H9 (cell line): Measurements from ENCODE around the gene ZNF638. TPM values are rescaled to one million over a fixed set of nuclear protein-coding genes. Genes with fewer than 3 reads are reported as not detected.

Experiments
- DNase-seq: peaks from one replicate; pipeline ENCODE4 v3.0.0-alpha.2; 2017
- H2AFZ ChIP-seq: one replicate; pipeline ENCODE4 v1.6.1; 2013; ENCODE audit warnings: mild to moderate bottlenecking, low read length, control low read depth, moderate library complexity
- H2AK5ac ChIP-seq: 2 replicates; pipeline ENCODE4 v1.6.1; 2013; ENCODE audit warnings: low read length, control low read depth, mixed read lengths; ENCODE audit not compliant: insufficient read length
- H2BK120ac ChIP-seq: one replicate; pipeline ENCODE4 v1.6.1; 2013; ENCODE audit warnings: low read depth, mild to moderate bottlenecking, low read length, control low read depth, inconsistent platforms; ENCODE audit not compliant: poor library complexity, severe bottlenecking
- H2BK12ac ChIP-seq: 2 replicates; pipeline ENCODE4 v1.6.1; 2013; ENCODE audit warnings: low read length, control low read depth, mixed read lengths, low read depth; ENCODE audit not compliant: insufficient read length
- H2BK15ac ChIP-seq: 2 replicates; pipeline ENCODE4 v1.6.1; 2013; ENCODE audit warnings: low read depth, low read length, control low read depth
- H2BK20ac ChIP-seq: one replicate; pipeline ENCODE4 v1.6.1; 2013; ENCODE audit warnings: low read depth, mild to moderate bottlenecking, low read length, control low read depth, inconsistent platforms; ENCODE audit not compliant: poor library complexity, severe bottlenecking
- H2BK5ac ChIP-seq: 2 replicates; pipeline ENCODE4 v1.6.1; 2013; ENCODE audit warnings: low read length, control low read depth, mixed read lengths; ENCODE audit not compliant: insufficient read length
- H3K14ac ChIP-seq: 2 replicates; pipeline ENCODE4 v1.6.1; 2013; ENCODE audit warnings: low read length, control low read depth; ENCODE audit not compliant: insufficient read depth
- H3K18ac ChIP-seq: 2 replicates; pipeline ENCODE4 v1.6.1; 2013; ENCODE audit warnings: low read depth, mild to moderate bottlenecking, mixed read lengths, low read length, control low read depth; ENCODE audit not compliant: insufficient read length
- H3K23ac ChIP-seq: 2 replicates; pipeline ENCODE4 v1.6.1; 2013; ENCODE audit warnings: low read length, control low read depth, mixed read lengths, low read depth; ENCODE audit not compliant: insufficient read length
- H3K23me2 ChIP-seq: 2 replicates; pipeline ENCODE4 v1.6.1; 2013; ENCODE audit warnings: low read depth, mild to moderate bottlenecking, mixed read lengths, low read length, control low read depth; ENCODE audit not compliant: insufficient read length, poor library complexity, severe bottlenecking
- H3K27ac ChIP-seq: 2 replicates; pipeline ENCODE4 v1.5.1; 2013; ENCODE audit warnings: low read length, control low read depth, mixed read lengths, low read depth; ENCODE audit not compliant: insufficient read length
- H3K27me3 ChIP-seq: 2 replicates; pipeline ENCODE4 v1.6.1; 2013; ENCODE audit warnings: low read length, control low read depth, inconsistent platforms; ENCODE audit not compliant: insufficient read depth
- H3K4ac ChIP-seq: 2 replicates; pipeline ENCODE4 v1.6.1; 2013; ENCODE audit warnings: low read depth, mild to moderate bottlenecking, control low read depth, inconsistent platforms, low read length, moderate library complexity
- H3K4me1 ChIP-seq: 2 replicates; pipeline ENCODE4 v1.6.1; 2013; ENCODE audit warnings: low read length, control low read depth, inconsistent platforms; ENCODE audit not compliant: insufficient read depth
- H3K4me2 ChIP-seq: 2 replicates; pipeline ENCODE4 v1.6.1; 2013; ENCODE audit warnings: low read length, control low read depth, mixed read lengths; ENCODE audit not compliant: insufficient read length, insufficient read depth
- H3K56ac ChIP-seq: 2 replicates; pipeline ENCODE4 v1.6.1; 2013; ENCODE audit warnings: low read depth, mild to moderate bottlenecking, mixed read lengths, low read length, control low read depth; ENCODE audit not compliant: insufficient read length
- H3K79me1 ChIP-seq: 2 replicates; pipeline ENCODE4 v1.6.1; 2013; ENCODE audit warnings: low read depth, mild to moderate bottlenecking, moderate library complexity, low read length, control low read depth, inconsistent platforms; ENCODE audit not compliant: insufficient read depth, poor library complexity, severe bottlenecking
- H3K79me2 ChIP-seq: 2 replicates; pipeline ENCODE4 v1.6.1; 2013; ENCODE audit warnings: low read length, control low read depth, inconsistent platforms; ENCODE audit not compliant: insufficient read depth
- H3K9ac ChIP-seq: 2 replicates; pipeline ENCODE4 v1.6.1; 2013; ENCODE audit warnings: low read length, control low read depth, mixed read lengths; ENCODE audit not compliant: insufficient read length; ENCODE audit errors: extremely low read depth
- H3K9me3 ChIP-seq: one replicate; pipeline ENCODE4 v1.6.1; 2013; ENCODE audit warnings: low read depth, low read length, inconsistent platforms; ENCODE audit not compliant: control insufficient read depth
- H3T11ph ChIP-seq: one replicate; pipeline ENCODE4 v1.6.1; 2013; ENCODE audit warnings: mild to moderate bottlenecking, low read length, control low read depth, inconsistent platforms
- H4K20me1 ChIP-seq: one replicate; pipeline ENCODE4 v1.6.1; 2013; ENCODE audit not compliant: control insufficient read depth, insufficient read length, insufficient read depth
- H4K5ac ChIP-seq: 2 replicates; pipeline ENCODE4 v1.6.1; 2013; ENCODE audit warnings: low read depth, mild to moderate bottlenecking, mixed read lengths, low read length, control low read depth; ENCODE audit not compliant: insufficient read length
- H4K8ac ChIP-seq: replicated peaks from 2 replicates; pipeline ENCODE4 v1.6.1; 2013; ENCODE audit warnings: low read length, control low read depth, mixed read lengths, low read depth; ENCODE audit not compliant: insufficient read length
- H4K91ac ChIP-seq: 2 replicates; pipeline ENCODE4 v1.6.1; 2013; ENCODE audit warnings: low read depth, mild to moderate bottlenecking, moderate library complexity, mixed read lengths, low read length, control low read depth; ENCODE audit not compliant: insufficient read length
- H3K27ac Mint-ChIP-seq, 3 experiments: 2 replicates in 2 of 3; 3 replicates in 1 of 3; pipeline ENCODE4 v1.8.0; 2020 to 2021; ENCODE audit warnings: mixed read lengths in 3 of 3, mild to moderate bottlenecking in 1 of 3, moderate library complexity in 1 of 3
- H3K27me3 Mint-ChIP-seq: 2 replicates; pipeline ENCODE4 v1.8.0; 2021; ENCODE audit warnings: low read depth, mild to moderate bottlenecking, moderate library complexity, mixed read lengths
- H3K36me3 Mint-ChIP-seq, 3 experiments: 2 replicates in 2 of 3; 3 replicates in 1 of 3; pipeline ENCODE4 v1.8.0; 2020 to 2021; ENCODE audit warnings: low read depth in 3 of 3, mixed read lengths in 3 of 3; ENCODE audit not compliant: insufficient read depth in 1 of 3
- H3K4me1 Mint-ChIP-seq, 2 experiments: 2 replicates each; pipeline ENCODE4 v1.8.0; 2020; ENCODE audit warnings: mixed read lengths in 2 of 2
- H3K4me3 Mint-ChIP-seq, 2 experiments: 2 replicates in 1 of 2; 3 replicates in 1 of 2; pipeline ENCODE4 v1.8.0; 2020 to 2021; ENCODE audit warnings: mild to moderate bottlenecking in 2 of 2, mixed read lengths in 2 of 2, moderate library complexity in 1 of 2
- H3K9me3 Mint-ChIP-seq, 2 experiments: 2 replicates in 1 of 2; 3 replicates in 1 of 2; pipeline ENCODE4 v1.8.0; 2020; ENCODE audit warnings: mild to moderate bottlenecking in 2 of 2, mixed read lengths in 2 of 2, moderate library complexity in 1 of 2
- WGBS: extraction: QIAGEN DNeasy Blood & Tissue Kit; methylation state at CpG from one replicate; pipeline ENCODE4 v1.1.7; 2013; ENCODE audit warnings: missing lambda C conversion rate, low lambda C conversion rate, mixed read lengths; ENCODE audit not compliant: insufficient read length; ENCODE audit errors: extremely low coverage; 5-methylcytosine and 5-hydroxymethylcytosine counted together
- long read RNA-seq: library from polyadenylated mRNA; unstranded; transcript quantifications from one replicate; pipeline ENCODE4 v2.0.0, GENCODE V29; 2020
- total RNA-seq: library from RNA; stranded (reverse); gene quantifications from 2 replicates; pipeline ENCODE4 v1.2.1, GENCODE V29; 2021
- TF ChIP-seq, protein P1 (sequence below): fragments of 200-600 bp; sonication (generic); conservative IDR thresholded peaks from 3 replicates; pipeline ENCODE4 v1.8.0; 2021; ENCODE audit warnings: antibody characterized with exemption, mild to moderate bottlenecking

The ZNF638 gene, protein sequence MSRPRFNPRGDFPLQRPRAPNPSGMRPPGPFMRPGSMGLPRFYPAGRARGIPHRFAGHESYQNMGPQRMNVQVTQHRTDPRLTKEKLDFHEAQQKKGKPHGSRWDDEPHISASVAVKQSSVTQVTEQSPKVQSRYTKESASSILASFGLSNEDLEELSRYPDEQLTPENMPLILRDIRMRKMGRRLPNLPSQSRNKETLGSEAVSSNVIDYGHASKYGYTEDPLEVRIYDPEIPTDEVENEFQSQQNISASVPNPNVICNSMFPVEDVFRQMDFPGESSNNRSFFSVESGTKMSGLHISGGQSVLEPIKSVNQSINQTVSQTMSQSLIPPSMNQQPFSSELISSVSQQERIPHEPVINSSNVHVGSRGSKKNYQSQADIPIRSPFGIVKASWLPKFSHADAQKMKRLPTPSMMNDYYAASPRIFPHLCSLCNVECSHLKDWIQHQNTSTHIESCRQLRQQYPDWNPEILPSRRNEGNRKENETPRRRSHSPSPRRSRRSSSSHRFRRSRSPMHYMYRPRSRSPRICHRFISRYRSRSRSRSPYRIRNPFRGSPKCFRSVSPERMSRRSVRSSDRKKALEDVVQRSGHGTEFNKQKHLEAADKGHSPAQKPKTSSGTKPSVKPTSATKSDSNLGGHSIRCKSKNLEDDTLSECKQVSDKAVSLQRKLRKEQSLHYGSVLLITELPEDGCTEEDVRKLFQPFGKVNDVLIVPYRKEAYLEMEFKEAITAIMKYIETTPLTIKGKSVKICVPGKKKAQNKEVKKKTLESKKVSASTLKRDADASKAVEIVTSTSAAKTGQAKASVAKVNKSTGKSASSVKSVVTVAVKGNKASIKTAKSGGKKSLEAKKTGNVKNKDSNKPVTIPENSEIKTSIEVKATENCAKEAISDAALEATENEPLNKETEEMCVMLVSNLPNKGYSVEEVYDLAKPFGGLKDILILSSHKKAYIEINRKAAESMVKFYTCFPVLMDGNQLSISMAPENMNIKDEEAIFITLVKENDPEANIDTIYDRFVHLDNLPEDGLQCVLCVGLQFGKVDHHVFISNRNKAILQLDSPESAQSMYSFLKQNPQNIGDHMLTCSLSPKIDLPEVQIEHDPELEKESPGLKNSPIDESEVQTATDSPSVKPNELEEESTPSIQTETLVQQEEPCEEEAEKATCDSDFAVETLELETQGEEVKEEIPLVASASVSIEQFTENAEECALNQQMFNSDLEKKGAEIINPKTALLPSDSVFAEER (N-terminal part only)
- 141 and 146 TPM in 2 replicates for total RNA-seq
- long read RNA-seq, partial matches to known transcripts, result 348 of 514 reads
- long read RNA-seq, other reads (novel, unspliced or antisense), result 162 of 514 reads

- peaks cover 4% of the 10 kb centered on the region for H3K79me1 ChIP-seq
- H3K23ac ChIP-seq, result no peak within 1 kb of the TSS
- H2BK120ac ChIP-seq, result no peak within 1 kb of the TSS
- no peak within 1 kb of the TSS for H2BK15ac ChIP-seq
- no peak within 1 kb of the TSS for H2BK12ac ChIP-seq
- Mint-ChIP-seq H3K4me3 (peak within 1 kb of the TSS; percentile 97 to 100), H3K4me1 (peaks cover 30 to 39% of the 10 kb centered on the region in 2 experiments), H3K27ac (peak within 1 kb of the TSS; percentile 99 to 100 (median 100)), H3K27me3 (no peaks in the 10 kb centered on the region), H3K36me3 (peaks cover 3 to 17% (median 16%) of the 10 kb centered on the region in 3 experiments), H3K9me3 (no peaks in the 10 kb centered on the region)
- peak; percentile 92 for DNase-seq
- peak within 1 kb of the TSS; percentile 100 for H3K14ac ChIP-seq
- H2AFZ ChIP-seq, result no peak within 1 kb of the TSS
- WGBS, result no CpG with 5 or more reads among the region's 82 CpGs
- no peak within 1 kb of the TSS for H4K91ac ChIP-seq
- TF ChIP-seq, protein P1, sequence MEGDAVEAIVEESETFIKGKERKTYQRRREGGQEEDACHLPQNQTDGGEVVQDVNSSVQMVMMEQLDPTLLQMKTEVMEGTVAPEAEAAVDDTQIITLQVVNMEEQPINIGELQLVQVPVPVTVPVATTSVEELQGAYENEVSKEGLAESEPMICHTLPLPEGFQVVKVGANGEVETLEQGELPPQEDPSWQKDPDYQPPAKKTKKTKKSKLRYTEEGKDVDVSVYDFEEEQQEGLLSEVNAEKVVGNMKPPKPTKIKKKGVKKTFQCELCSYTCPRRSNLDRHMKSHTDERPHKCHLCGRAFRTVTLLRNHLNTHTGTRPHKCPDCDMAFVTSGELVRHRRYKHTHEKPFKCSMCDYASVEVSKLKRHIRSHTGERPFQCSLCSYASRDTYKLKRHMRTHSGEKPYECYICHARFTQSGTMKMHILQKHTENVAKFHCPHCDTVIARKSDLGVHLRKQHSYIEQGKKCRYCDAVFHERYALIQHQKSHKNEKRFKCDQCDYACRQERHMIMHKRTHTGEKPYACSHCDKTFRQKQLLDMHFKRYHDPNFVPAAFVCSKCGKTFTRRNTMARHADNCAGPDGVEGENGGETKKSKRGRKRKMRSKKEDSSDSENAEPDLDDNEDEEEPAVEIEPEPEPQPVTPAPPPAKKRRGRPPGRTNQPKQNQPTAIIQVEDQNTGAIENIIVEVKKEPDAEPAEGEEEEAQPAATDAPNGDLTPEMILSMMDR, result peak; percentile 88
- no peak within 1 kb of the TSS for H2AK5ac ChIP-seq
- H3T11ph ChIP-seq, result no peak within 1 kb of the TSS
- H4K8ac ChIP-seq, result no peak within 1 kb of the TSS
- peaks cover 3% of the 10 kb centered on the region; the same call in 1 of the 2 replicates for H3K4me1 ChIP-seq
- H2BK20ac ChIP-seq, result no peak within 1 kb of the TSS
- H4K20me1 ChIP-seq, result no peaks in the 10 kb centered on the region
- peak within 1 kb of the TSS; percentile 100 for H3K18ac ChIP-seq
- peak within 1 kb of the TSS; percentile 97 for H4K5ac ChIP-seq
- H3K9me3 ChIP-seq, result no peaks in the 10 kb centered on the region
- peak within 1 kb of the TSS; percentile 30 for H3K27ac ChIP-seq
- peaks cover 27% of the 10 kb centered on the region for H3K79me2 ChIP-seq
- peak within 1 kb of the TSS; percentile 90 for H3K56ac ChIP-seq
- peak within 1 kb of the TSS; percentile 75 for H3K4me2 ChIP-seq
- H3K9ac ChIP-seq, result peak within 1 kb of the TSS; percentile 99
- H2BK5ac ChIP-seq, result peak within 1 kb of the TSS; percentile 51
- no peaks in the 10 kb centered on the region for H3K27me3 ChIP-seq
- H3K23me2 ChIP-seq, result peaks cover 3% of the 10 kb centered on the region
- no peak within 1 kb of the TSS; the same call in 1 of the 2 replicates for H3K4ac ChIP-seq
These were observed at the start of gene ZNF638 for GRCh38 chr2:71331581-71332434. Gene ZNF638, plus strand, starts transcription at chr2:71331782. Its CDS starts 17,173 bp downstream, at chr2:71348955.
